Measurements from ENCODE around the gene FOCAD.

GRCh38 chr9:20697021-20697719 lies 13.1 kb downstream of the FOCAD start:
- TF ChIP-seq EZH2 (IDR thresholded peaks at IDR 0.05; ENCODE audit: low read length, missing control alignments) (no peak), CTCF (conservative IDR thresholded peaks at IDR 0.05 in 1 of 2, IDR thresholded peaks at IDR 0.05 in 1 of 2; ENCODE audit: low read depth in 1 of 2, low read length in 2 of 2) (no peak)

Data from fibroblast of lung (primary cell).